ENCODE measurements around the gene VOPP1.

GRCh38 chr7:55440040-55440690 lies 132.1 kb downstream of the VOPP1 start:
- no peak for TF ChIP-seq CTCF (conservative IDR thresholded peaks at IDR 0.05; ENCODE audit: low read depth, low read length)
- TF ChIP-seq EZH2 (IDR thresholded peaks at IDR 0.05; ENCODE audit: low read length, unreplicated experiment) = no peak
- TF ChIP-seq EZH2phosphoT487 (IDR thresholded peaks at IDR 0.05; ENCODE audit: borderline replicate concordance, low read length) = no peak
